Measurements from ENCODE around the gene PRKN. TPM values are rescaled to one million over a fixed set of nuclear protein-coding genes. Genes with fewer than 3 reads are reported as not detected.

The PRKN gene
- total and polyA plus RNA-seq, 2 experiments from 2014 or later: 0.10 to 0.84 TPM

DNA sequence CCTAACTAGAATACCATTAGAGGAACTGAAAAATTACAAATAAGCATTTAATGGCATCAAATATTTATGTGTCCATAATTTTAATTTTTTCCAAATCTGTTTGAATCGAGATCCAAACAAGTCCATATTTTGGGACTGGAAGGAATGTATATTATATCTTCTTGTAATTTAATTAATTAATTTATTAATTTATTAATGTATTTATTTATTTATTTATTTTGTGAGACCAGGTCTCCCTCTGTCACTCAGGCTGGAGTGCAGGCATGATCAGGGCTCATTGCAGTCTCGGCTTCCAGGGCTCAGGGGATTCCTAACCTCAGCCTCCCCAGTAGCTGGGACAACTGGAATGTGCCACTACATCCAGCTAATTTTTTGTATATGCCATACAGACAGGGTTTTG, 453.6 kb downstream of the PRKN start:
- no peaks in the 10 kb centered on the region for H3F3A ChIP-seq (replicated peaks; ENCODE audit: low read depth)
- no peak overlapping the region for H3K27ac ChIP-seq (ENCODE audit: low read depth)
- H3K9me2 ChIP-seq (ENCODE audit: insufficient read depth): no peaks in the 10 kb centered on the region
- Mint-ChIP-seq H3K9me3 (no peaks in the 10 kb centered on the region), H3K36me3 (ENCODE audit: low read depth) (no peaks in the 10 kb centered on the region), H3K4me3 (no peak overlapping the region), H3K27me3 (ENCODE audit: insufficient read depth, low read depth, poor library complexity) (no peaks in the 10 kb centered on the region), H3K27ac (no peak overlapping the region), H3K4me1 (no peaks in the 10 kb centered on the region)
- H3K4me1 ChIP-seq (ENCODE audit: insufficient read depth): no peaks in the 10 kb centered on the region
- ATAC-seq (no peak), DNase-seq (ENCODE audit: low spot score) (no peak)
- no peaks in the 10 kb centered on the region for H4K20me1 ChIP-seq (replicated peaks; ENCODE audit: insufficient read depth)
- TF ChIP-seq JUNB (IDR thresholded peaks at IDR 0.05; ENCODE audit: unreplicated experiment): no peak
- TF ChIP-seq, protein P1, sequence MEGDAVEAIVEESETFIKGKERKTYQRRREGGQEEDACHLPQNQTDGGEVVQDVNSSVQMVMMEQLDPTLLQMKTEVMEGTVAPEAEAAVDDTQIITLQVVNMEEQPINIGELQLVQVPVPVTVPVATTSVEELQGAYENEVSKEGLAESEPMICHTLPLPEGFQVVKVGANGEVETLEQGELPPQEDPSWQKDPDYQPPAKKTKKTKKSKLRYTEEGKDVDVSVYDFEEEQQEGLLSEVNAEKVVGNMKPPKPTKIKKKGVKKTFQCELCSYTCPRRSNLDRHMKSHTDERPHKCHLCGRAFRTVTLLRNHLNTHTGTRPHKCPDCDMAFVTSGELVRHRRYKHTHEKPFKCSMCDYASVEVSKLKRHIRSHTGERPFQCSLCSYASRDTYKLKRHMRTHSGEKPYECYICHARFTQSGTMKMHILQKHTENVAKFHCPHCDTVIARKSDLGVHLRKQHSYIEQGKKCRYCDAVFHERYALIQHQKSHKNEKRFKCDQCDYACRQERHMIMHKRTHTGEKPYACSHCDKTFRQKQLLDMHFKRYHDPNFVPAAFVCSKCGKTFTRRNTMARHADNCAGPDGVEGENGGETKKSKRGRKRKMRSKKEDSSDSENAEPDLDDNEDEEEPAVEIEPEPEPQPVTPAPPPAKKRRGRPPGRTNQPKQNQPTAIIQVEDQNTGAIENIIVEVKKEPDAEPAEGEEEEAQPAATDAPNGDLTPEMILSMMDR (conservative IDR thresholded peaks at IDR 0.05; ENCODE audit: low read depth in 2 of 2): no peak
- TF ChIP-seq, protein P2, sequence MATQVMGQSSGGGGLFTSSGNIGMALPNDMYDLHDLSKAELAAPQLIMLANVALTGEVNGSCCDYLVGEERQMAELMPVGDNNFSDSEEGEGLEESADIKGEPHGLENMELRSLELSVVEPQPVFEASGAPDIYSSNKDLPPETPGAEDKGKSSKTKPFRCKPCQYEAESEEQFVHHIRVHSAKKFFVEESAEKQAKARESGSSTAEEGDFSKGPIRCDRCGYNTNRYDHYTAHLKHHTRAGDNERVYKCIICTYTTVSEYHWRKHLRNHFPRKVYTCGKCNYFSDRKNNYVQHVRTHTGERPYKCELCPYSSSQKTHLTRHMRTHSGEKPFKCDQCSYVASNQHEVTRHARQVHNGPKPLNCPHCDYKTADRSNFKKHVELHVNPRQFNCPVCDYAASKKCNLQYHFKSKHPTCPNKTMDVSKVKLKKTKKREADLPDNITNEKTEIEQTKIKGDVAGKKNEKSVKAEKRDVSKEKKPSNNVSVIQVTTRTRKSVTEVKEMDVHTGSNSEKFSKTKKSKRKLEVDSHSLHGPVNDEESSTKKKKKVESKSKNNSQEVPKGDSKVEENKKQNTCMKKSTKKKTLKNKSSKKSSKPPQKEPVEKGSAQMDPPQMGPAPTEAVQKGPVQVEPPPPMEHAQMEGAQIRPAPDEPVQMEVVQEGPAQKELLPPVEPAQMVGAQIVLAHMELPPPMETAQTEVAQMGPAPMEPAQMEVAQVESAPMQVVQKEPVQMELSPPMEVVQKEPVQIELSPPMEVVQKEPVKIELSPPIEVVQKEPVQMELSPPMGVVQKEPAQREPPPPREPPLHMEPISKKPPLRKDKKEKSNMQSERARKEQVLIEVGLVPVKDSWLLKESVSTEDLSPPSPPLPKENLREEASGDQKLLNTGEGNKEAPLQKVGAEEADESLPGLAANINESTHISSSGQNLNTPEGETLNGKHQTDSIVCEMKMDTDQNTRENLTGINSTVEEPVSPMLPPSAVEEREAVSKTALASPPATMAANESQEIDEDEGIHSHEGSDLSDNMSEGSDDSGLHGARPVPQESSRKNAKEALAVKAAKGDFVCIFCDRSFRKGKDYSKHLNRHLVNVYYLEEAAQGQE (IDR thresholded peaks at IDR 0.05; ENCODE audit: unreplicated experiment): no peak
- TF ChIP-seq POLR2AphosphoS5 (IDR thresholded peaks at IDR 0.05; ENCODE audit: low read depth): no peak
- TF ChIP-seq, protein P3, sequence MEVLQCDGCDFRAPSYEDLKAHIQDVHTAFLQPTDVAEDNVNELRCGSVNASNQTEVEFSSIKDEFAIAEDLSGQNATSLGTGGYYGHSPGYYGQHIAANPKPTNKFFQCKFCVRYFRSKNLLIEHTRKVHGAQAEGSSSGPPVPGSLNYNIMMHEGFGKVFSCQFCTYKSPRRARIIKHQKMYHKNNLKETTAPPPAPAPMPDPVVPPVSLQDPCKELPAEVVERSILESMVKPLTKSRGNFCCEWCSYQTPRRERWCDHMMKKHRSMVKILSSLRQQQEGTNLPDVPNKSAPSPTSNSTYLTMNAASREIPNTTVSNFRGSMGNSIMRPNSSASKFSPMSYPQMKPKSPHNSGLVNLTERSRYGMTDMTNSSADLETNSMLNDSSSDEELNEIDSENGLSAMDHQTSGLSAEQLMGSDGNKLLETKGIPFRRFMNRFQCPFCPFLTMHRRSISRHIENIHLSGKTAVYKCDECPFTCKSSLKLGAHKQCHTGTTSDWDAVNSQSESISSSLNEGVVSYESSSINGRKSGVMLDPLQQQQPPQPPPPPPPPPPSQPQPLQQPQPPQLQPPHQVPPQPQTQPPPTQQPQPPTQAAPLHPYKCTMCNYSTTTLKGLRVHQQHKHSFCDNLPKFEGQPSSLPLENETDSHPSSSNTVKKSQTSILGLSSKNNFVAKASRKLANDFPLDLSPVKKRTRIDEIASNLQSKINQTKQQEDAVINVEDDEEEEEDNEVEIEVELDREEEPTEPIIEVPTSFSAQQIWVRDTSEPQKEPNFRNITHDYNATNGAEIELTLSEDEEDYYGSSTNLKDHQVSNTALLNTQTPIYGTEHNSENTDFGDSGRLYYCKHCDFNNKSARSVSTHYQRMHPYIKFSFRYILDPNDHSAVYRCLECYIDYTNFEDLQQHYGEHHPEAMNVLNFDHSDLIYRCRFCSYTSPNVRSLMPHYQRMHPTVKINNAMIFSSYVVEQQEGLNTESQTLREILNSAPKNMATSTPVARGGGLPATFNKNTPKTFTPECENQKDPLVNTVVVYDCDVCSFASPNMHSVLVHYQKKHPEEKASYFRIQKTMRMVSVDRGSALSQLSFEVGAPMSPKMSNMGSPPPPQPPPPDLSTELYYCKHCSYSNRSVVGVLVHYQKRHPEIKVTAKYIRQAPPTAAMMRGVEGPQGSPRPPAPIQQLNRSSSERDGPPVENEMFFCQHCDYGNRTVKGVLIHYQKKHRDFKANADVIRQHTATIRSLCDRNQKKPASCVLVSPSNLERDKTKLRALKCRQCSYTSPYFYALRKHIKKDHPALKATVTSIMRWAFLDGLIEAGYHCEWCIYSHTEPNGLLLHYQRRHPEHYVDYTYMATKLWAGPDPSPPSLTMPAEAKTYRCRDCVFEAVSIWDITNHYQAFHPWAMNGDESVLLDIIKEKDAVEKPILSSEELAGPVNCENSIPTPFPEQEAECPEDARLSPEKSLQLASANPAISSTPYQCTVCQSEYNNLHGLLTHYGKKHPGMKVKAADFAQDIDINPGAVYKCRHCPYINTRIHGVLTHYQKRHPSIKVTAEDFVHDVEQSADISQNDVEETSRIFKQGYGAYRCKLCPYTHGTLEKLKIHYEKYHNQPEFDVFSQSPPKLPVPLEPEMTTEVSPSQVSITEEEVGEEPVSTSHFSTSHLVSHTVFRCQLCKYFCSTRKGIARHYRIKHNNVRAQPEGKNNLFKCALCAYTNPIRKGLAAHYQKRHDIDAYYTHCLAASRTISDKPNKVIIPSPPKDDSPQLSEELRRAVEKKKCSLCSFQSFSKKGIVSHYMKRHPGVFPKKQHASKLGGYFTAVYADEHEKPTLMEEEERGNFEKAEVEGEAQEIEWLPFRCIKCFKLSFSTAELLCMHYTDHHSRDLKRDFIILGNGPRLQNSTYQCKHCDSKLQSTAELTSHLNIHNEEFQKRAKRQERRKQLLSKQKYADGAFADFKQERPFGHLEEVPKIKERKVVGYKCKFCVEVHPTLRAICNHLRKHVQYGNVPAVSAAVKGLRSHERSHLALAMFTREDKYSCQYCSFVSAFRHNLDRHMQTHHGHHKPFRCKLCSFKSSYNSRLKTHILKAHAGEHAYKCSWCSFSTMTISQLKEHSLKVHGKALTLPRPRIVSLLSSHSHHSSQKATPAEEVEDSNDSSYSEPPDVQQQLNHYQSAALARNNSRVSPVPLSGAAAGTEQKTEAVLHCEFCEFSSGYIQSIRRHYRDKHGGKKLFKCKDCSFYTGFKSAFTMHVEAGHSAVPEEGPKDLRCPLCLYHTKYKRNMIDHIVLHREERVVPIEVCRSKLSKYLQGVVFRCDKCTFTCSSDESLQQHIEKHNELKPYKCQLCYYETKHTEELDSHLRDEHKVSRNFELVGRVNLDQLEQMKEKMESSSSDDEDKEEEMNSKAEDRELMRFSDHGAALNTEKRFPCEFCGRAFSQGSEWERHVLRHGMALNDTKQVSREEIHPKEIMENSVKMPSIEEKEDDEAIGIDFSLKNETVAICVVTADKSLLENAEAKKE (CRISPR knock-in tag; IDR thresholded peaks at IDR 0.05): no peak
- TF ChIP-seq ZNF331 (CRISPR knock-in tag; IDR thresholded peaks at IDR 0.05; ENCODE audit: low read depth): no peak
- no peak for TF ChIP-seq STAT1 (IDR thresholded peaks at IDR 0.05; ENCODE audit: unreplicated experiment)
- no peak for TF ChIP-seq CREB1 (CRISPR knock-in tag; IDR thresholded peaks at IDR 0.05; ENCODE audit: low read depth)
- no peak for TF ChIP-seq EZH2phosphoT487 (IDR thresholded peaks at IDR 0.05; ENCODE audit: unreplicated experiment)
- H3K4me3 ChIP-seq: no peak overlapping the region
- no peak overlapping the region for H2AFZ ChIP-seq
- no peaks in the 10 kb centered on the region for H3K27me3 ChIP-seq (ENCODE audit: insufficient read depth)
- no peak overlapping the region for H3K4me2 ChIP-seq
- H3K79me2 ChIP-seq (replicated peaks; ENCODE audit: insufficient read depth): no peaks in the 10 kb centered on the region
- no peaks in the 10 kb centered on the region for H3K36me3 ChIP-seq (ENCODE audit: insufficient read depth)

Data from GM23338 (cell line).